ENCODE measurements around the gene XRCC5. TPM values are rescaled to one million over a fixed set of nuclear protein-coding genes. Genes with fewer than 3 reads are reported as not detected.

XRCC5 gene
- total and polyA plus RNA-seq, 2 of the 8 experiments (the other 6 are each of a cell fraction or from before 2014, with no cell fraction given) = 308 to 644 TPM

DNA sequence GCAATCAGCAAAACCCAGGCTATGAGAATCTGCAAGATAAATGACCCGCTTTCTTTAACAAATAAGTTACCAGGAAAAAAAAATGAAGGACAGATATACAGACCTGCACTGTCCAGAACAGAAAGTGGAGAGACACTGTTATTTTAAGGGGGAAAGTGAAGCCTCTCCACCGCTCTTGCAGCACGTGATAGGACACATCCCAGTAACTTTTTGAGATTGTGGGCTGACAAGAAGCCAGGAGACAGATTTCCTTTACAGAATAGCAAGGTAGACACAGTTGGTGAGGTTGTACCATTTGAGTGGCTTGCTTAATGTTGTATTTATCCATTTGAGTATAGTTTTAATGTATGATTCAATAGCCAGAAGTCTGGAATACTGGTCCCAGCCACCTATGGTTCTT is 14.4 kb upstream of the XRCC5 start (continued):
- TF ChIP-seq NRF1 (IDR thresholded peaks at IDR 0.05; ENCODE audit: low read depth, low read length) (no peak), BRCA1 (IDR thresholded peaks at IDR 0.05; ENCODE audit: low read depth, low read length) (no peak)

All from H1 (cell line).